Panc1 (cell line): ENCODE data around the gene SLC10A3. TPM values are rescaled to one million over a fixed set of nuclear protein-coding genes. Genes with fewer than 3 reads are reported as not detected.

Experiments
- ATAC-seq: fragments of 200-7000 bp; cut with Tn5 transposase; 2 replicates; pipeline ENCODE4 v1.9.1; 2020; ENCODE audit warnings: mild to moderate bottlenecking, moderate library complexity
- BruUV-seq: library from RNA; stranded (reverse); fragments of 400-500 nt; replicated peaks from 2 replicates; lab custom pipeline; 2021; lab: Mats Ljungman, UMichigan
- CTCF ChIA-PET: fragments of 300-600 bp; sonication (Branson Sonifier 250); formaldehyde crosslinking; loops from one replicate; lab custom pipeline; 2022; ENCODE audit warnings: antibody characterized with exemption; lab: Charles Lee
- POLR2A ChIA-PET: fragments of 300-600 bp; sonication (Branson Sonifier 250); formaldehyde crosslinking; loops from one replicate; lab custom pipeline; 2022; ENCODE audit warnings: antibody characterized with exemption; lab: Charles Lee
- DNase-seq: peaks from one replicate; pipeline ENCODE4 v3.0.0-alpha.2; 2010; ENCODE audit warnings: low read depth, low spot score
- H3K27ac ChIP-seq: 2 replicates; pipeline ENCODE4 v1.5.1; 2011; ENCODE audit warnings: mild to moderate bottlenecking, low read length, inconsistent platforms
- H3K27me3 ChIP-seq: fragments of 200-500 bp; sonication (Bioruptor generic); 2 replicates; pipeline ENCODE4 v1.6.0; 2014; ENCODE audit warnings: low read length, inconsistent platforms; ENCODE audit not compliant: control insufficient read depth, insufficient read depth
- H3K36me3 ChIP-seq: fragments of 200-500 bp; sonication (Bioruptor generic); 2 replicates; pipeline ENCODE4 v1.5.1; 2014; ENCODE audit warnings: inconsistent platforms, mild to moderate bottlenecking, low read length, moderate library complexity; ENCODE audit not compliant: control insufficient read depth, insufficient read depth
- H3K4me1 ChIP-seq: 2 replicates; pipeline ENCODE4 v1.5.1; 2011; ENCODE audit warnings: inconsistent platforms, mild to moderate bottlenecking, low read length, moderate library complexity; ENCODE audit not compliant: control insufficient read depth, insufficient read depth
- H3K4me3 ChIP-seq, 2 experiments: 2 replicates each; pipeline ENCODE4 v1.5.1; 2011 to 2012; ENCODE audit warnings: low read depth in 2 of 2, low read length in 2 of 2, mild to moderate bottlenecking in 2 of 2, inconsistent platforms in 1 of 2, moderate library complexity in 1 of 2
- H3K9me3 ChIP-seq: fragments of 200-500 bp; sonication (Bioruptor generic); 2 replicates; pipeline ENCODE4 v1.5.1; 2014; ENCODE audit warnings: low read depth, mild to moderate bottlenecking, inconsistent platforms, low read length, moderate library complexity; ENCODE audit not compliant: control insufficient read depth, insufficient read depth
- POLR2AphosphoS5 ChIP-seq: IDR thresholded peaks from 2 replicates; pipeline ENCODE4 v1.6.1; 2012; ENCODE audit warnings: mild to moderate bottlenecking, low read depth, low read length, moderate library complexity
- SIN3A ChIP-seq: IDR thresholded peaks from 2 replicates; pipeline ENCODE4 v1.6.1; 2012; ENCODE audit warnings: low read depth, mild to moderate bottlenecking, low read length, moderate library complexity, borderline replicate concordance; ENCODE audit not compliant: insufficient read depth
- TCF7L2 ChIP-seq: IDR thresholded peaks from 2 replicates; pipeline ENCODE4 v1.6.1; 2011; ENCODE audit warnings: mild to moderate bottlenecking, low read depth, low read length, inconsistent platforms
- in situ Hi-C: cut with HindIII; loops from 2 replicates; pipeline ENCODE4 v1.10.0; 2016; ENCODE audit warnings: low sequenced_read_pairs, low pct_unique_long_range_greater_than_20kb
- intact Hi-C: fragments of 100-400 bp; cut with micrococcal nuclease; formaldehyde crosslinking; loops from one replicate; pipeline ENCODE4 v1.10.0; 2022; ENCODE audit not compliant: unreplicated experiment
- total RNA-seq: library from RNA; stranded (reverse); gene quantifications from one replicate; pipeline ENCODE4 v1.2.1, GENCODE V29; 2021; ENCODE audit not compliant: unreplicated experiment
- TF ChIP-seq, protein P1 (sequence below), 2 experiments: IDR thresholded peaks; 2 replicates each; pipeline ENCODE4 v1.6.1; 2011 to 2012; ENCODE audit warnings: low read depth in 2 of 2, control low read depth in 1 of 2, low read length in 1 of 2, mild to moderate bottlenecking in 1 of 2, moderate library complexity in 1 of 2; ENCODE audit not compliant: insufficient read depth in 1 of 2
- TF ChIP-seq, protein P2 (sequence below): fragments of 450-650 bp; IDR thresholded peaks from 2 replicates; pipeline ENCODE4 v1.5.1; 2017; ENCODE audit warnings: mild to moderate bottlenecking

Gene SLC10A3
- total RNA-seq, 1 experiment from 2014 or later: 64.1 TPM

DNA sequence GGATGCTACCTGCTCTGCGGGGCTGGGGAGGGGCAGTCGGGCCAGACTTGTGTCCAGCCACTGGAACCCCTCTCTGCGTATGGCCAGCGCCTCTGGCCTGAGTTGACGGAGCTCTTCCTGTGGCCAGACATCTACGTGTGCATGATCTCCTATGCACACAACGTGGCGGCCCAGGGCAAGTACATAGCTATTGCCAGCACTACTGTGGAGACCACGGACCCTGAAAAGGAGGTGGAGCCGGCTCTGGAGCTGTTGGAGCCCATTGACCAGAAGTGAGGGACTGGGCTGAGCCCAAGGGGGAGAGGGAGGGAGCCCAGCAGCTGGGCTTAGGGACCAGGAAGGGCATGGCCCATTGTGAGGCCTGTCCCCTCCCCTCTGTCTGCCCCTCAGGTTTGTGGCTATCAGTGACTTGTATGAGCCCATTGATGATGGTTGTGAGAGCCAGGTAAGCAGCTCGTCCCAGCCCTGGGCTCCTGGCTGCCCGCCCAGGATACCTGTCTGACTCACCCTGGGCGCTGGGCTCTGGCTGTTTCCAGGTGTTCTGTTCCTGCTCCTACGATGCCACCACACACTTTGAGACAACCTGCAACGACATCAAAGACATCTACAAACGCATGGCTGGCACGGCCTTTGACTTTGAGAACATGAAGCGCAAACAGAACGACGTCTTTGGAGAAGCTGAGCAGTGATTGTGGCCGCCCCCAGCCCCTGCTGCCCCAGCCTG is 48.3 kb downstream of the SLC10A3 start:
- H3K4me3 ChIP-seq: no peak overlapping the region
- POLR2A ChIA-PET: no interaction called here
- no peak overlapping the region for H3K27ac ChIP-seq
- peaks cover 36% of the 10 kb centered on the region for H3K4me1 ChIP-seq
- TF ChIP-seq, protein P1, sequence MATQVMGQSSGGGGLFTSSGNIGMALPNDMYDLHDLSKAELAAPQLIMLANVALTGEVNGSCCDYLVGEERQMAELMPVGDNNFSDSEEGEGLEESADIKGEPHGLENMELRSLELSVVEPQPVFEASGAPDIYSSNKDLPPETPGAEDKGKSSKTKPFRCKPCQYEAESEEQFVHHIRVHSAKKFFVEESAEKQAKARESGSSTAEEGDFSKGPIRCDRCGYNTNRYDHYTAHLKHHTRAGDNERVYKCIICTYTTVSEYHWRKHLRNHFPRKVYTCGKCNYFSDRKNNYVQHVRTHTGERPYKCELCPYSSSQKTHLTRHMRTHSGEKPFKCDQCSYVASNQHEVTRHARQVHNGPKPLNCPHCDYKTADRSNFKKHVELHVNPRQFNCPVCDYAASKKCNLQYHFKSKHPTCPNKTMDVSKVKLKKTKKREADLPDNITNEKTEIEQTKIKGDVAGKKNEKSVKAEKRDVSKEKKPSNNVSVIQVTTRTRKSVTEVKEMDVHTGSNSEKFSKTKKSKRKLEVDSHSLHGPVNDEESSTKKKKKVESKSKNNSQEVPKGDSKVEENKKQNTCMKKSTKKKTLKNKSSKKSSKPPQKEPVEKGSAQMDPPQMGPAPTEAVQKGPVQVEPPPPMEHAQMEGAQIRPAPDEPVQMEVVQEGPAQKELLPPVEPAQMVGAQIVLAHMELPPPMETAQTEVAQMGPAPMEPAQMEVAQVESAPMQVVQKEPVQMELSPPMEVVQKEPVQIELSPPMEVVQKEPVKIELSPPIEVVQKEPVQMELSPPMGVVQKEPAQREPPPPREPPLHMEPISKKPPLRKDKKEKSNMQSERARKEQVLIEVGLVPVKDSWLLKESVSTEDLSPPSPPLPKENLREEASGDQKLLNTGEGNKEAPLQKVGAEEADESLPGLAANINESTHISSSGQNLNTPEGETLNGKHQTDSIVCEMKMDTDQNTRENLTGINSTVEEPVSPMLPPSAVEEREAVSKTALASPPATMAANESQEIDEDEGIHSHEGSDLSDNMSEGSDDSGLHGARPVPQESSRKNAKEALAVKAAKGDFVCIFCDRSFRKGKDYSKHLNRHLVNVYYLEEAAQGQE (IDR thresholded peaks at IDR 0.05; ENCODE audit: insufficient read depth in 1 of 2, low read depth in 2 of 2, low read length in 1 of 2): no peak
- TF ChIP-seq POLR2AphosphoS5: no peak
- no peak for TF ChIP-seq SIN3A
- TF ChIP-seq TCF7L2: no peak
- TF ChIP-seq, protein P2, sequence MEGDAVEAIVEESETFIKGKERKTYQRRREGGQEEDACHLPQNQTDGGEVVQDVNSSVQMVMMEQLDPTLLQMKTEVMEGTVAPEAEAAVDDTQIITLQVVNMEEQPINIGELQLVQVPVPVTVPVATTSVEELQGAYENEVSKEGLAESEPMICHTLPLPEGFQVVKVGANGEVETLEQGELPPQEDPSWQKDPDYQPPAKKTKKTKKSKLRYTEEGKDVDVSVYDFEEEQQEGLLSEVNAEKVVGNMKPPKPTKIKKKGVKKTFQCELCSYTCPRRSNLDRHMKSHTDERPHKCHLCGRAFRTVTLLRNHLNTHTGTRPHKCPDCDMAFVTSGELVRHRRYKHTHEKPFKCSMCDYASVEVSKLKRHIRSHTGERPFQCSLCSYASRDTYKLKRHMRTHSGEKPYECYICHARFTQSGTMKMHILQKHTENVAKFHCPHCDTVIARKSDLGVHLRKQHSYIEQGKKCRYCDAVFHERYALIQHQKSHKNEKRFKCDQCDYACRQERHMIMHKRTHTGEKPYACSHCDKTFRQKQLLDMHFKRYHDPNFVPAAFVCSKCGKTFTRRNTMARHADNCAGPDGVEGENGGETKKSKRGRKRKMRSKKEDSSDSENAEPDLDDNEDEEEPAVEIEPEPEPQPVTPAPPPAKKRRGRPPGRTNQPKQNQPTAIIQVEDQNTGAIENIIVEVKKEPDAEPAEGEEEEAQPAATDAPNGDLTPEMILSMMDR: no peak
- CTCF ChIA-PET: no interaction called here
- H3K9me3 ChIP-seq: no peaks in the 10 kb centered on the region
- in situ Hi-C loops (no loop called here), intact Hi-C loops (no loop called here)
- no peaks in the 10 kb centered on the region for H3K36me3 ChIP-seq
- DNase-seq (no peak), ATAC-seq (no peak)
- H3K27me3 ChIP-seq: no peaks in the 10 kb centered on the region
- BruUV-seq: TSS peak; percentile 64

GRCh38 chrX:154441564-154441963 is 48.9 kb downstream of the SLC10A3 start:
- intact Hi-C loops: no loop called here
- Histone ChIP-seq H3K27me3 (no peaks in the 10 kb centered on the region), H3K4me1 (peaks cover 36% of the 10 kb centered on the region), H3K36me3 (no peaks in the 10 kb centered on the region), H3K4me3 (no peak overlapping the region), H3K9me3 (no peaks in the 10 kb centered on the region), H3K27ac (no peak overlapping the region)
- ATAC-seq (no peak), DNase-seq (no peak)
- CTCF ChIA-PET: no interaction called here
- in situ Hi-C loops: no loop called here
- TF ChIP-seq, protein P1 (IDR thresholded peaks at IDR 0.05; ENCODE audit: insufficient read depth in 1 of 2, low read depth in 2 of 2, low read length in 1 of 2): no peak
- TF ChIP-seq SIN3A (no peak), POLR2AphosphoS5 (no peak)
- TF ChIP-seq, protein P2: no peak
- POLR2A ChIA-PET: interaction anchor here (0.6 kb wide), 1 partner anchor 18 kb away, joined by 5 read pairs; no protein-coding TSS in a partner anchor
- BruUV-seq: no TSS peak
